Natural killer cell (primary cell): ENCODE measurements around the gene KAT2B. TPM values are rescaled to one million over a fixed set of nuclear protein-coding genes. Genes with fewer than 3 reads are reported as not detected.

Source experiments
- ATAC-seq, 3 donors: fragments of 150-1000 bp in 2 of 3; fragments of 200-7000 bp in 1 of 3; cut with Tn5 transposase; 1 replicate in 1 of 3; 2 replicates in 2 of 3; pipeline ENCODE4 v1.10.0; 2021; ENCODE audit warnings: mild to moderate bottlenecking in 2 of 3, moderate library complexity in 2 of 3
- DNase-seq, 2 donors: peaks; one replicate each; pipeline versions ENCODE4 v3.0.0 to v3.0.0-alpha.2; 2013 to 2021; ENCODE audit warnings: mixed read lengths in 1 of 2
- H3K27ac ChIP-seq: one replicate; pipeline ENCODE4 v1.5.1; 2013; ENCODE audit warnings: mild to moderate bottlenecking, low read length
- H3K27me3 ChIP-seq: one replicate; pipeline ENCODE4 v1.6.1; 2013; ENCODE audit warnings: low read length; ENCODE audit not compliant: control insufficient read depth, insufficient read depth
- H3K36me3 ChIP-seq: one replicate; pipeline ENCODE4 v1.6.1; 2013; ENCODE audit warnings: low read length; ENCODE audit not compliant: control insufficient read depth, insufficient read depth
- H3K4me1 ChIP-seq: one replicate; pipeline ENCODE4 v1.6.1; 2013; ENCODE audit warnings: low read length; ENCODE audit not compliant: control insufficient read depth, insufficient read depth
- H3K4me3 ChIP-seq: one replicate; pipeline ENCODE4 v1.5.1; 2013; ENCODE audit warnings: low read length
- H3K9me3 ChIP-seq: one replicate; pipeline ENCODE4 v1.6.1; 2013; ENCODE audit warnings: low read length; ENCODE audit not compliant: control insufficient read depth, insufficient read depth
- H3K27ac Mint-ChIP-seq, 2 donors: one replicate each; pipeline ENCODE4 v1.8.0; 2022; ENCODE audit warnings: mild to moderate bottlenecking in 2 of 2, mixed read lengths in 2 of 2, moderate library complexity in 1 of 2
- H3K27me3 Mint-ChIP-seq, 2 donors: one replicate each; pipeline ENCODE4 v1.8.0; 2022; ENCODE audit warnings: low read depth in 2 of 2, mixed read lengths in 2 of 2
- H3K36me3 Mint-ChIP-seq: one replicate; pipeline ENCODE4 v1.8.0; 2022; ENCODE audit warnings: mixed read lengths
- H3K4me1 Mint-ChIP-seq, 2 donors: one replicate each; pipeline ENCODE4 v1.8.0; 2022; ENCODE audit warnings: mixed read lengths in 2 of 2
- H3K4me3 Mint-ChIP-seq: one replicate; pipeline ENCODE4 v1.8.0; 2022; ENCODE audit warnings: mild to moderate bottlenecking, moderate library complexity, mixed read lengths
- H3K9me3 Mint-ChIP-seq, 2 donors: one replicate each; pipeline ENCODE4 v1.8.0; 2022; ENCODE audit warnings: mixed read lengths in 2 of 2
- CTCF ChIP-seq: fragments of 200-600 bp; IDR thresholded peaks from one replicate; pipeline ENCODE4 v1.8.0; 2022; ENCODE audit warnings: antibody characterized with exemption
- WGBS: methylation state at CpG from one replicate; pipeline ENCODE4 v1.1.7; 2013; ENCODE audit warnings: missing lambda C conversion rate; ENCODE audit not compliant: insufficient coverage; 5-methylcytosine and 5-hydroxymethylcytosine counted together
- intact Hi-C: fragments of 100-400 bp; cut with micrococcal nuclease; formaldehyde crosslinking; loops from one replicate; pipeline ENCODE4 v1.14.2; 2022
- total RNA-seq, 4 donors: library from RNA; stranded (reverse); fragments of 120-200 nt in 1 of 4; gene quantifications; one replicate each; pipeline versions ENCODE4 v1.2.3 to v1.2.4, GENCODE V29; 2013 to 2022

KAT2B gene
- total RNA-seq, 3 donors from 2014 or later (not counting 1 experiment from before 2014, with no cell fraction given), result 132 to 156 (median 146) TPM

- intact Hi-C loops, result loop anchor here (1.0 to 2.0 kb wide), 2 partner anchors 145 to 239 kb away; partner anchors contain the start of genes KAT2B and RAB5A
- Histone ChIP-seq H3K4me3 (peak within 1 kb of the TSS; percentile 77), H3K27ac (peak within 1 kb of the TSS; percentile 95), H3K27me3 (no peaks in the 10 kb centered on the region), H3K36me3 (no peaks in the 10 kb centered on the region), H3K4me1 (peaks cover 12% of the 10 kb centered on the region), H3K9me3 (no peaks in the 10 kb centered on the region)
- H3K27ac Mint-ChIP-seq, result no peak within 1 kb of the TSS
- H3K9me3 Mint-ChIP-seq, result no peaks in the 10 kb centered on the region
- H3K36me3 Mint-ChIP-seq, result no peaks in the 10 kb centered on the region
- TF ChIP-seq CTCF, result no peak
- no peak within 1 kb of the TSS for H3K4me3 Mint-ChIP-seq
- ATAC-seq (peak; percentile 90 to 97 (median 93)), DNase-seq (peak; percentile 100)
- no peaks in the 10 kb centered on the region for H3K4me1 Mint-ChIP-seq
- under 1% methylated on average over 65 of the region's 65 CpGs for WGBS
- no peaks in the 10 kb centered on the region for H3K27me3 Mint-ChIP-seq
These were observed 145.7 kb downstream of the KAT2B start, which contains the start of gene SGO1 for GRCh38 chr3:20185679-20186599. SGO1 (minus strand) TSS chr3:20186206; CDS start chr3:20184027, 2,179 bp downstream.

GRCh38 chr3:20186600-20187004 is 146.4 kb downstream of the KAT2B start:
- Mint-ChIP-seq H3K9me3 (no peaks in the 10 kb centered on the region), H3K4me1 (no peaks in the 10 kb centered on the region), H3K36me3 (no peaks in the 10 kb centered on the region), H3K27me3 (no peaks in the 10 kb centered on the region), H3K27ac (no peak overlapping the region), H3K4me3 (no peak overlapping the region)
- intact Hi-C loops, result loop anchor here (1.0 to 2.0 kb wide), 2 partner anchors 146 to 239 kb away; partner anchors contain the start of genes KAT2B and RAB5A
- no peaks in the 10 kb centered on the region for H3K27me3 ChIP-seq
- H3K36me3 ChIP-seq, result no peaks in the 10 kb centered on the region
- DNase-seq (no peak), ATAC-seq (no peak)
- WGBS, result 0% methylated on average over 9 of the region's 9 CpGs
- peak overlapping the region; percentile 95 for H3K27ac ChIP-seq
- no peak for TF ChIP-seq CTCF
- H3K4me3 ChIP-seq, result peak overlapping the region; percentile 77
- peaks cover 12% of the 10 kb centered on the region for H3K4me1 ChIP-seq
- no peaks in the 10 kb centered on the region for H3K9me3 ChIP-seq

- H3K27me3 Mint-ChIP-seq, result no peaks in the 10 kb centered on the region
- WGBS, result 97% methylated on average over 4 of the region's 5 CpGs
- Histone ChIP-seq H3K9me3 (no peaks in the 10 kb centered on the region), H3K27ac (no peak overlapping the region), H3K36me3 (no peaks in the 10 kb centered on the region), H3K27me3 (no peaks in the 10 kb centered on the region), H3K4me3 (no peak overlapping the region), H3K4me1 (peaks cover 6% of the 10 kb centered on the region)
- no peaks in the 10 kb centered on the region for H3K36me3 Mint-ChIP-seq
- TF ChIP-seq CTCF, result no peak
- H3K27ac Mint-ChIP-seq, result no peak overlapping the region
- no peak for ATAC-seq
- H3K4me3 Mint-ChIP-seq, result no peak overlapping the region
- H3K9me3 Mint-ChIP-seq, result no peaks in the 10 kb centered on the region
- DNase-seq, result no peak
- no peaks in the 10 kb centered on the region for H3K4me1 Mint-ChIP-seq
- intact Hi-C loops, result no loop called here
These were observed 150.7 kb downstream of the KAT2B start for GRCh38 chr3:20190991-20191390.
